NCI-H1417 (cell line): ENCODE measurements around the gene BARX2.
A peak's percentile ranks its signal among the peaks of the same experiment; 100 is the strongest.

Experiments
- DNase-seq, 3 experiments: peaks; one replicate each; lab custom pipeline; 2025; lab: John Stamatoyannopoulos, UW

The BARX2 gene

DNA sequence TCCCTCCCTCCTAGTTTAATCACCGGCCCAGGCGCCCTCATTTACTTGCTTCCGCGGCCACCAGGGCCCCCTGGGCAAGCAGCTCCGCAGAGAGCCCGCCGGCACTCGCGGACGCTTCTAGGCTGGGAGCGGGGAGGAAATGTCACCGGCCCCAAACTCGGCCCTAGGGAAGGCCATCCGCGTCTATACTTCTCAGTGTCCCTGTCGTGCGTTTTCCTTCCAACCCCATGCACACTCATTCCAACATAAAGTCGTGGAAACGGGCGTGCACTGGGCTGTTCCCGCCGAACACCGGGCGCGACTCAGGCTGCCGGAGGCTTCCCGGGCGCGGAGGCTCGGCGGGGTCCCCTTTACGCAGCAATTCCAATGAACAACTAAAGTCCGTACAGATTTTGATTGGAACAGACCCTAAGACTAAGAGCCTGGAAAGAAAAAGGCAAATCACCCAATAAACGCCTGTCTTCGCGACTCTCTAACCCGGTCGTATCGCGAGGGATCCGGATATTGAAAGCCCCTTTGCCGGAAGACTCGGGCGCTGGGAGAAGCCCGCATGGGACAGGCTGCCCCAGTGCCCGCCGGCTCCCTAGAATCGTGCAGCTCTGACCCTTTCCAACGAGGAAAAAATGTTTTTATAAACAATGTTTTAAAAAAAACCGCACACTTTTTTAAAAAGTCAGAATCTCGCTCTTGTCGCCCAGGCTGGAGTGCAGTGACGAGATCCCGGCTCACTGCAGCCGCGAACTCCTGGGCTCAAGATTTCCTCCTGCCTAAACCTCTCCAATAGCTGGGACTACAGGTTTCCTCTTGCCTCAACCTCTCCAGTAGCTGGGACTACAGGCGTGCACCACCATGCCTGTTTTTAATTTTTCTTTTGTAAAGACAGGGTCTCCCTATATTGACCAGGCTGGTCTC is 1.3 kb upstream of the BARX2 start:
- no peak for DNase-seq

- peak; percentile 19 to 77 (median 71) for DNase-seq
These were observed 476 bp upstream of the BARX2 start for GRCh38 chr11:129374993-129375750.

DNA sequence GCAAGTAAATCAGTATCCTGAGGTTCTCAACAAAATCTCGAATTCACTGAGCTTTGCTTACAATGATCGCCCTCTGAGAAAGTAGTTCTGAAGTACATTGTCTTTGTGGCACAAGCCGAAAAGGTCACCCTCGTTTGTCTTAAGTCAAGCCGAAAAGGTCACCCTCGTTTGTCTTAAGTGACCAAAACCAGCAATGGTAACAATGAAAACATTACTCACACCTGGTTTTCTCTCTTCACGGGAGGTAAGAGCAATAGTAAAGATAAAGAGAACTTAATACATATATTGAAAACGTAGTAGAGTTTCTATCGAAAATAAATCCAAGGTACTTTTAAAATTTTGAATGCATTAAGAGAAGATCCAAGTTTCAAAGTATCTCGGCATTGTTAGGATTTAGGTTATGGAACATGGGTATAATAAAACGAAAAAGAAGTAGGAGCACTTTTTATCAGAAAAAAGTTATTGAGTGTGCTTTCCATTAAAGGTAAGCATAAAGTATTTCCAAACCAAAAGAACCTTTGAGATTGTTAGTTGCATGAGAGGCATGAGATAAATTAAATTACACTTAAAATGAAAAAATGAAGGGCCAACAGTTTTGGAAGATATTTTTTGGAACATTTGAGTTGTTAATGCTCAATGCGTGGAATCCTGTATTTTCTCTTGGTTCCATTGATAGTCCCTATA is 1.2 kb downstream of the BARX2 start:
- DNase-seq = no peak

DNA sequence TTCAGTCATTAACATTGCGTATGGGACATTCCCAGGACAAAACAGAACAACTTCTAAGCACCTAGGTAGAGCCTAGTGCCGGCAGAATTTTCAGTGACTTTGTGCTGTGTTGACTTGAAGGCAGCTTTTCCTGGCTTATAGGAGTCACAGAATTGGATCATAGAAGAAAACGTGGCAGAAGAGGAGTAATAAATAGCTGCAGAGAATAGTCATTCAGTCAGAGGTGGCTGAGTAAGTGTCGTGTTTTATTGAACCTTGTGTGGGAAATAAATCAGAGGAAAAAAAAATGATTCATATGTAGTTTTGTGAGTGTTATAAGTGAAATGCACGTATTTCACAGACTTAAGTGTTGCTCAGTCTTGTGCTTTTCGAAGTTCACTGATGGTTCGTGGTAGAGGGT is 2.1 kb downstream of the BARX2 start:
- DNase-seq = no peak

DNA sequence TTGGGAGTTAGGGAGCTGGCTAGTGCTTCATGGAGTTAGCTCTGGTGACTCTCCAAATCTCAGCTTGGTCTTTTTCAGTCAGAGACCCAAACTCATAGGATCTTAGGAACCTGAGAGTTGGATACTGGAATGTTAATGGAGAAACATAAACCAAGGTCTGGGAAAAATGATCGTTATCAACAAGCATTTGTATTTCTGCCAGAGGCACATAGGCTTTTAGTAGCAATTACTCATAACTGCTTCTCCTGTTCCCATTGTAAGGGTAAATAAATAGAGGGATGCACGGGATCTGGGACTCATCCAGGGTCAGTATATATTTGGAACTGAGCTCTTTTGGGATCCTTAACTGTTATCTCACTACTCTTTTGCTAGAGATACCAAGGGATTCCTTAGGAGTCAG is 4.8 kb downstream of the BARX2 start:
- DNase-seq = no peak

GRCh38 chr11:129382583-129382982 is 6.9 kb downstream of the BARX2 start:
- no peak for DNase-seq

DNA sequence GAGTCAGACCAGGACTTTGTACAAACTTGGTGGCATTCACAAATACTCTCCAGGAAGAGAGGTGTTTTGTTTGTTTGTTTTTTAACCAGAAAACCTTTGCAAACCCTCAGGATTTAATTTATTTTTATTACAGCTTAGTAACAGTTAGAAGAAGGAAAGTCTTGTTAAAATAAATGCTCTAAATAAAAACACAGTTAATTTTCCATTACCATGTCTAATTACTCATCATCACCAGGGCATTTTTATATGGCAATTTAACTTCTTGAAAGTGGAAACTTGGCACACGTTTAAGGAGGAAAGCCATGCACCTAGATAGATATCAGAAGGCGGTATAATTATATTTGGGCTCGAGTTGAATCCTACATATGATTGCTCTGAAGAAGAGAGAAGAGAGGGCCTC is 7.4 kb downstream of the BARX2 start:
- DNase-seq = no peak

DNA sequence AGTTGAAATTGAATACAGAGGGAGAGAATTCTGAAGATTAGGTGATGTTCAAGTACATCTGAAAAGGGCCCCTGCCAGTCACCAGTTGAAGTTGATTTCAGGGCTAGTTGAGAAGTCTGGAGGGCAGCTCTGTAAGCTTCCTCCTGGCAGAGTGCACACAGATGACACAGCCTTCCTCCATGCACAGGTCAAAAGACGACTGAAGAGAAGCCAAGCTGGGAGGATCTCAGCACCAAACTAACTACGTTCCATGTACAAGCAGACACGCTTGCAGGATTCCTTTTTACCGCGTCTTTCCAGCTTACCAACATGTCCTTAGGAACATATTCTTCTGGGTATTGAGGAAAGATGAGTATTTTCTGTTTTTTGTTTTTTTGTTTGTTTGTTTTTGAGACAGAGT is 7.9 kb downstream of the BARX2 start:
- no peak for DNase-seq

DNA sequence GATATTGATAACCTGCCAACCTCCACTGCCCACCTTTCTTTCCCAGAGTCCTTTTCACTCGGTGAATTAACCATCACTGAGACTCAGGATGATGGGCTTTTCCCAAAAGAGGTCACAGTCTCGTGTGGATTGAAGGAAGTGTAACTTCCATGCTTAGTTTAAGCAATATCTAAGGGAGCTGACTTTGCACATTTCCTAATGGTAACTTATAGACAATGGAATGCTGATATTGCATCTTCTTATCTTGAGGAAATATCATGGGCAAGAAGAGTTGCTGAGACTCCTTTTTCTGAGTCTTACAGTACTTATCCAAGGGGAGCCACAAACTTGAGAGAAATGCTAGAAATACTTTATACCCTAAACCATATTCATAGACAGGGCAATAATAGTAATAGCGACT is 8.8 kb downstream of the BARX2 start:
- no peak for DNase-seq

DNA sequence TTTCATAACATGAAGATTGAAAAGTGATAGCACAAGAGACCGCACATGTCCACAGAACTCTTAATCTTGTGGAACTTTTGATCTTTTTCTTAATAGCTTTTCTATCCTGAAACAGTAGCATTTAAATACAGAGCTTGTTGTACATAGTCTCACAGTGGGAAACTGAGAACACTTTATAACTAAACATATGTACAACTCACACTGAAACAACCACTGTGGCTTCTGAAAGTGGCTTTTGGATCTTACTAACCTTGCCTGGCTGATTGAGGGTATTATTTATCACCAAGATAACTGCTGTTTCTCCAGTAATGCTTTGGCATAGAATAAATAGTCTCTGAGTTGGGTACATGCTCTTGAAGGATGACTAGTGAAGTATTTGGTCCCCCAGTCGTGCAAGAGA is 10.2 kb downstream of the BARX2 start:
- no peak for DNase-seq

- DNase-seq = no peak
These were observed 11.2 kb downstream of the BARX2 start for GRCh38 chr11:129386795-129387397.

- DNase-seq = no peak
These were observed 11.8 kb downstream of the BARX2 start for GRCh38 chr11:129387434-129387833.

- DNase-seq = no peak
These were observed 13.2 kb downstream of the BARX2 start for GRCh38 chr11:129388824-129389223.

DNA sequence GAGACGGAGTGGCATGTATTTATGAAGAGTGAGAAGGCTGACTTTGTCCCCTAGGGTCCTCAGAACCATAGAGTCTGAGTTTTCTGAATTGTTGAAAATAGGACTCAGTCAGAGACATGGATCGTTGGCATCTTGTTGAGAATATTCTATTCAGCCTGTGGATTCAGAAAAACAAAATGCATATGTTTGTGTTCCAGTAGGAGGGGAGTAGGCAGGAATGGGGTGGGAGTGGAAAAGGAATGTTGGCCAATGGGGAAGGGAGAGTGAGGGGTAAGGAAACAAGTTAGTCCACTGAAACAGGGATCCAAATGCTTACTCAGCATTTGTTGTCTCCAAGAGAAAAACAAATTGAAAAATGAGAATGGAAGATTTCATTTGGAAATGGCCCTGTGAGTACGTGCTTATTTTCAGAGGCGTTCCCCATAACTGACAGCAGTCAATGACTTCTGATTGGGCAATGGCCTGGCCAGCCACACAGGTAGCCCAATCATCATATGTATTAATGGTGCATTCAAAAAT is 14.7 kb downstream of the BARX2 start:
- no peak for DNase-seq

GRCh38 chr11:129391360-129391759 is 15.7 kb downstream of the BARX2 start:
- DNase-seq = no peak

GRCh38 chr11:129391821-129392220 is 16.2 kb downstream of the BARX2 start:
- no peak for DNase-seq

GRCh38 chr11:129392995-129393394 is 17.3 kb downstream of the BARX2 start:
- DNase-seq = no peak

GRCh38 chr11:129394709-129395108 is 19.1 kb downstream of the BARX2 start:
- no peak for DNase-seq

DNA sequence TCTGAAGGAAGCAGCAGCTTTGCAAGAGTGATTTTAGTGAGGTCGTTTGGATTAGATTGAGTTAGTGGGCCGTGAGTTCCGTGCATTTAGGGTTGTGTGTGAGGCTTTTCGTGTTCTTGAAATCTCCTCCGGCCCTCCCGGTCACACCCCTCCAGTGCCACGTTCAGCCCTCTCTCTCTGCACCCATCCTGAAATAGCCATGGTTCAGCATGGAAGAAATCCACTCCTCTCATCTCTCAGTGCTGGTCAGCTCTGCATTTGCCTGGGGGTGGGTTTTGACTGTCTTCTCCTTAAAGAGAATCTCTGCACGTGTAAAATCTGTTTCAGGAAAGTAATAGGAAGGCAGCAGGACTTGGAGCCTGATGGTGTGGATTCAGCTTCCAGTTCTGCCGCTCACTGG is 19.8 kb downstream of the BARX2 start:
- DNase-seq = no peak

- DNase-seq = no peak
These were observed 20.2 kb downstream of the BARX2 start for GRCh38 chr11:129395883-129396282.

GRCh38 chr11:129396454-129396853 is 20.8 kb downstream of the BARX2 start:
- no peak for DNase-seq
